ENCODE results near the gene SMS. TPM values are rescaled to one million over a fixed set of nuclear protein-coding genes. Genes with fewer than 3 reads are reported as not detected.

The SMS gene
- total RNA-seq, 2 experiments from 2014 or later = 17.8 to 19.6 TPM

DNA sequence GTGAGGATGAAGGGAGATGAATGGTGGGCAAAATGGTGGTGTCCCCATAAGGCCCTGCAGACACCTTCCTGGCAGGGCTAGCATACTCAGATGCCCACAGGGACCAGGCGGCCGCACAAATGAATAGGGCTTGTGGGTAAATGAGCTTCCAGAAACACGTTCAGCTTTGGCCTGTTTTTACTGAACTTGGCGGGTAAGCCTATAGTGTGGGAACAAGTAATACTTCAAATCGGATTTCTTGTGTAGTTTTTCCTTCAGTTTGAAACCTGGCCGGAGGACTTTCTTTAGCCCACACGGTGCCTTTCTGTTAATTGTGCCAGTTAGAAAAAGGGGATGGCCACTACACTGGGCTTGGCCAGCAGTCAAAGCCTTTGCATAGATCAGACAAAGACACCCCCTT lies 22.8 kb downstream of the SMS start:
- no peak for ATAC-seq (ENCODE audit: poor library complexity)
- CTCF ChIA-PET = interaction anchor here (0.6 kb wide), 1 partner anchor 22 kb away, joined by 3 read pairs; no protein-coding TSS in a partner anchor
- Histone ChIP-seq H3K9me3 (ENCODE audit: control insufficient read depth in 1 of 2, insufficient read depth in 1 of 2, low read length in 2 of 2) (no peaks in the 10 kb centered on the region), H3K4me3 (ENCODE audit: low read length) (no peak overlapping the region), H3K36me3 (ENCODE audit: insufficient read depth, low read length) (peaks cover 6% of the 10 kb centered on the region), H3K4me1 (ENCODE audit: insufficient read depth, low read length) (peaks cover 11% of the 10 kb centered on the region), H3K27me3 (ENCODE audit: control insufficient read depth in 1 of 2, insufficient read depth in 2 of 2, low read length in 2 of 2) (no peaks in the 10 kb centered on the region), H3K27ac (ENCODE audit: low read depth in 1 of 2, low read length in 2 of 2) (no peak overlapping the region)
- no peak overlapping the region for H3K4me3 Mint-ChIP-seq
- H3K4me1 Mint-ChIP-seq (ENCODE audit: low read depth) = peaks cover 36% of the 10 kb centered on the region
- no peak for TF ChIP-seq CTCF (IDR thresholded peaks at IDR 0.05)
- no peak for DNase-seq
- intact Hi-C loops (cut with DNase I, micrococcal nuclease) = no loop called here
- POLR2A ChIA-PET = no interaction called here
- no peaks in the 10 kb centered on the region for H3K9me3 Mint-ChIP-seq
- no peaks in the 10 kb centered on the region for H3K27me3 Mint-ChIP-seq
- H3K36me3 Mint-ChIP-seq (ENCODE audit: low read depth) = peaks cover 6% of the 10 kb centered on the region
- H3K27ac Mint-ChIP-seq = no peak overlapping the region

GRCh38 chrX:21963731-21964405 lies 23.4 kb downstream of the SMS start:
- H3K27ac Mint-ChIP-seq = no peak overlapping the region
- no peak for ATAC-seq (ENCODE audit: poor library complexity)
- intact Hi-C loops (cut with DNase I, micrococcal nuclease) = no loop called here
- peaks cover 30% of the 10 kb centered on the region for H3K4me1 Mint-ChIP-seq (ENCODE audit: low read depth)
- peaks cover 10% of the 10 kb centered on the region for H3K36me3 Mint-ChIP-seq (ENCODE audit: low read depth)
- H3K27me3 ChIP-seq (ENCODE audit: control insufficient read depth in 1 of 2, insufficient read depth in 2 of 2, low read length in 2 of 2) = no peaks in the 10 kb centered on the region
- POLR2A ChIA-PET = no interaction called here
- H3K9me3 ChIP-seq (ENCODE audit: control insufficient read depth in 1 of 2, insufficient read depth in 1 of 2, low read length in 2 of 2) = no peaks in the 10 kb centered on the region
- H3K27me3 Mint-ChIP-seq = no peaks in the 10 kb centered on the region
- no peak overlapping the region for H3K27ac ChIP-seq (ENCODE audit: low read depth in 1 of 2, low read length in 2 of 2)
- CTCF ChIA-PET = interaction anchor here (0.6 kb wide), 1 partner anchor 21 kb away, joined by 3 read pairs; no protein-coding TSS in a partner anchor
- no peak for TF ChIP-seq CTCF (IDR thresholded peaks at IDR 0.05)
- H3K4me3 Mint-ChIP-seq = no peak overlapping the region
- H3K9me3 Mint-ChIP-seq = no peaks in the 10 kb centered on the region
- H3K4me3 ChIP-seq (ENCODE audit: low read length) = no peak overlapping the region
- peaks cover 8% of the 10 kb centered on the region for H3K36me3 ChIP-seq (ENCODE audit: insufficient read depth, low read length)
- DNase-seq = no peak
- H3K4me1 ChIP-seq (ENCODE audit: insufficient read depth, low read length) = peaks cover 11% of the 10 kb centered on the region

- no peak overlapping the region for H3K27ac ChIP-seq (ENCODE audit: low read depth in 1 of 2, low read length in 2 of 2)
- no peak for TF ChIP-seq CTCF (IDR thresholded peaks at IDR 0.05)
- H3K36me3 ChIP-seq (ENCODE audit: insufficient read depth, low read length) = peaks cover 8% of the 10 kb centered on the region
- Mint-ChIP-seq H3K4me1 (ENCODE audit: low read depth) (peaks cover 2% of the 10 kb centered on the region), H3K4me3 (no peak overlapping the region), H3K27ac (no peak overlapping the region), H3K27me3 (no peaks in the 10 kb centered on the region), H3K9me3 (no peaks in the 10 kb centered on the region), H3K36me3 (ENCODE audit: low read depth) (peaks cover 15% of the 10 kb centered on the region)
- ChIA-PET CTCF (no interaction called here), POLR2A (no interaction called here)
- H3K9me3 ChIP-seq (ENCODE audit: control insufficient read depth in 1 of 2, insufficient read depth in 1 of 2, low read length in 2 of 2) = no peaks in the 10 kb centered on the region
- no peaks in the 10 kb centered on the region for H3K4me1 ChIP-seq (ENCODE audit: insufficient read depth, low read length)
- H3K27me3 ChIP-seq (ENCODE audit: control insufficient read depth in 1 of 2, insufficient read depth in 2 of 2, low read length in 2 of 2) = no peaks in the 10 kb centered on the region
- intact Hi-C loops (cut with DNase I, micrococcal nuclease) = no loop called here
- no peak overlapping the region for H3K4me3 ChIP-seq (ENCODE audit: low read length)
- ATAC-seq (ENCODE audit: poor library complexity) = no peak
- DNase-seq = no peak
These were observed 26.4 kb downstream of the SMS start for GRCh38 chrX:21966866-21967265.
